Smooth muscle cell (in vitro differentiated cells): ENCODE results near the gene TIPIN. TPM values are rescaled to one million over a fixed set of nuclear protein-coding genes. Genes with fewer than 3 reads are reported as not detected.

Experiments used
- DNase-seq: peaks from one replicate; lab custom pipeline; 2025; ENCODE audit not compliant: unreplicated experiment; lab: John Stamatoyannopoulos, UW
- H2AFZ ChIP-seq: fragments of 200-600 bp; sonication (generic); 2 replicates; pipeline ENCODE4 v1.6.0; 2016; ENCODE audit warnings: antibody characterized with exemption, low read depth, mild to moderate bottlenecking
- H3F3A ChIP-seq: fragments of 200-600 bp; sonication (generic); 2 replicates; pipeline ENCODE4 v1.6.0; 2017; ENCODE audit warnings: antibody characterized with exemption, low read depth
- H3K27ac ChIP-seq: fragments of 200-600 bp; sonication (generic); 2 replicates; pipeline ENCODE4 v1.5.1; 2016; ENCODE audit warnings: low read depth, mild to moderate bottlenecking
- H3K27me3 ChIP-seq: fragments of 200-600 bp; sonication (generic); 2 replicates; pipeline ENCODE4 v1.6.1; 2016; ENCODE audit warnings: low read depth, mild to moderate bottlenecking
- H3K36me3 ChIP-seq: fragments of 200-600 bp; sonication (generic); 2 replicates; pipeline ENCODE4 v1.5.1; 2016; ENCODE audit warnings: low read depth
- H3K4me1 ChIP-seq: fragments of 200-600 bp; sonication (generic); 2 replicates; pipeline ENCODE4 v1.5.1; 2016; ENCODE audit warnings: low read depth
- H3K4me2 ChIP-seq: fragments of 200-600 bp; sonication (generic); 2 replicates; pipeline ENCODE4 v1.6.0; 2016; ENCODE audit warnings: mild to moderate bottlenecking
- H3K4me3 ChIP-seq: fragments of 200-600 bp; sonication (generic); 2 replicates; pipeline ENCODE4 v1.5.1; 2016; ENCODE audit warnings: mild to moderate bottlenecking
- H3K79me2 ChIP-seq: fragments of 200-600 bp; sonication (generic); 2 replicates; pipeline ENCODE4 v1.6.0; 2016; ENCODE audit warnings: low read depth, mild to moderate bottlenecking
- H3K9ac ChIP-seq: fragments of 200-600 bp; sonication (generic); 2 replicates; pipeline ENCODE4 v1.6.0; 2016; ENCODE audit warnings: low read depth
- H3K9me3 ChIP-seq: fragments of 200-600 bp; sonication (generic); replicated peaks from 2 replicates; pipeline ENCODE4 v1.5.1; 2016; ENCODE audit warnings: low read depth
- H4K20me1 ChIP-seq: fragments of 200-600 bp; sonication (generic); 2 replicates; pipeline ENCODE4 v1.6.0; 2016; ENCODE audit warnings: low read depth
- CTCF ChIP-seq: fragments of 200-600 bp; sonication (generic); IDR thresholded peaks from 2 replicates; pipeline ENCODE4 v1.5.1; 2017; ENCODE audit warnings: borderline replicate concordance, mild to moderate bottlenecking, antibody characterized with exemption; ENCODE audit not compliant: insufficient read depth, poor library complexity, severe bottlenecking
- WGBS: methylation state at CpG from one replicate; pipeline ENCODE4 v1.1.7; 2016; ENCODE audit warnings: low lambda C conversion rate; 5-methylcytosine and 5-hydroxymethylcytosine counted together
- polyA plus RNA-seq: library from polyadenylated mRNA; unstranded; fragments of >200 nt; fragmentation: Nextera tagmentation; extraction: Ambion mirVana; gene quantifications from 2 replicates; pipeline ENCODE4 v1.2.1, GENCODE V29; 2016
- total RNA-seq: library from RNA; depleted of rRNA; stranded (reverse); fragments of >200 nt; gene quantifications from 2 replicates; pipeline ENCODE4 v1.2.3, GENCODE V29; 2014

Gene TIPIN
- total and polyA plus RNA-seq, 2 experiments from 2014 or later, result 9.8 to 9.9 TPM

- Histone ChIP-seq H3F3A (no peaks in the 10 kb centered on the region), H3K79me2 (no peaks in the 10 kb centered on the region), H3K4me2 (no peak overlapping the region), H3K27ac (no peak overlapping the region), H3K9me3 (no peaks in the 10 kb centered on the region), H4K20me1 (no peaks in the 10 kb centered on the region), H3K9ac (no peak overlapping the region), H2AFZ (no peak overlapping the region), H3K27me3 (no peaks in the 10 kb centered on the region), H3K36me3 (no peaks in the 10 kb centered on the region), H3K4me1 (no peaks in the 10 kb centered on the region), H3K4me3 (no peak overlapping the region)
- WGBS, result 87% methylated on average over 7 of the region's 7 CpGs
- no peak for TF ChIP-seq CTCF
- DNase-seq, result no peak
Measured at GRCh38 chr15:66378814-66379430, 22.4 kb upstream of the TIPIN start.

DNA sequence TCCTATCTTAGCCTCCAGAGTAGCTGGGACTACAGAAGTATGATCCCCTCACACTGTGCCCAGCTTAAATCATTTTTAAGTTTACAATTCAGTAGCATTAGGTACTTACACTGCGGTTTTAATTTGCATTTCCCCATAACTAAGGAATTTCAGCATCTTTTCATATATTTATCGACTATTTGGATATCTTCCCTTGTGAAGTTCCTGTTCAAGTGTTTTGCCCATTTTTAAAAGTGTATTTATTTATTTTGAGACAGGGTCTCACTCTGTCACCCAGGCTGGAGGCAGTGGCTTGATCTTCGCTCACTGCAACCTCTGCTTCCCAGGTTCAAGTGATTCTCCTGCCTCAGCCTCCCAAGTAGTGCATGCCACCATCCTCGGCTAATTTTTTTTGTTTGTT is 17.7 kb upstream of the TIPIN start:
- 98% methylated on average over 4 of the region's 4 CpGs for WGBS

GRCh38 chr15:66369773-66370651 is 13.5 kb upstream of the TIPIN start:
- H3K79me2 ChIP-seq, result no peaks in the 10 kb centered on the region
- no peak overlapping the region for H3K4me3 ChIP-seq
- no peak for DNase-seq
- H3K4me1 ChIP-seq, result no peaks in the 10 kb centered on the region
- H3K9ac ChIP-seq, result no peak overlapping the region
- TF ChIP-seq CTCF, result no peak
- no peaks in the 10 kb centered on the region for H4K20me1 ChIP-seq
- no peaks in the 10 kb centered on the region for H3K9me3 ChIP-seq
- no peak overlapping the region for H3K27ac ChIP-seq
- WGBS, result 61% methylated on average over 12 of the region's 12 CpGs
- H3F3A ChIP-seq, result no peaks in the 10 kb centered on the region
- no peaks in the 10 kb centered on the region for H3K27me3 ChIP-seq
- H2AFZ ChIP-seq, result peak overlapping the region; percentile 73
- H3K36me3 ChIP-seq, result no peaks in the 10 kb centered on the region
- H3K4me2 ChIP-seq, result peak overlapping the region; percentile 58

More for the DNA sequence above, 17.7 kb upstream of the TIPIN start:
- Histone ChIP-seq H2AFZ (no peak overlapping the region), H3K27ac (no peak overlapping the region), H3K4me2 (no peak overlapping the region), H3K27me3 (no peaks in the 10 kb centered on the region), H3K4me1 (no peaks in the 10 kb centered on the region), H3K36me3 (no peaks in the 10 kb centered on the region), H3K9ac (no peak overlapping the region), H3K4me3 (no peak overlapping the region), H3K79me2 (no peaks in the 10 kb centered on the region), H3F3A (no peaks in the 10 kb centered on the region), H3K9me3 (no peaks in the 10 kb centered on the region), H4K20me1 (no peaks in the 10 kb centered on the region)
- no peak for TF ChIP-seq CTCF
- no peak for DNase-seq
